ENCODE data around the gene KCNN3. TPM values are rescaled to one million over a fixed set of nuclear protein-coding genes. Genes with fewer than 3 reads are reported as not detected.

KCNN3 gene
- total RNA-seq, 4 donors from 2014 or later, result 0.24 to 2.4 (median 0.95) TPM

DNA sequence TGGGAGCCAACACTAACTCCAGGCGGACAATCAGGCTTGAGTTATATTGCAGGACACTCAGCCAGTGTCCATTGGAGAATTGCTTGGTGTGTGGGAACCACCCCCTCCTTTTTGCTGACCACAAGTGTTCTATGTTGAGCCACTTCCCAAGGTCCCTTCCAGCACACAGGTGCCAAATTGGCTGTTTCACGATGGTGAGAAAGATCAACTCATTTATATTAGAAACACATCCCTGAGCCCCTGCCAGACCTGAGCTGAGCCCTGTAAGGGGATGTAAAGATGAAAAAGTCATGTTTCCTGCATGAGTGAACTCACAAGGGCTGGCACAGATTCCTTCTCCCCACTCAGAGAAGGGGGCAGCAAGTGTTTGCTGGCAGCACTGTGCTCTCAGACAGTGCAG, 96.5 kb downstream of the KCNN3 start:
- no peak for DNase-seq (ENCODE audit: low spot score)
- TF ChIP-seq, protein P1, sequence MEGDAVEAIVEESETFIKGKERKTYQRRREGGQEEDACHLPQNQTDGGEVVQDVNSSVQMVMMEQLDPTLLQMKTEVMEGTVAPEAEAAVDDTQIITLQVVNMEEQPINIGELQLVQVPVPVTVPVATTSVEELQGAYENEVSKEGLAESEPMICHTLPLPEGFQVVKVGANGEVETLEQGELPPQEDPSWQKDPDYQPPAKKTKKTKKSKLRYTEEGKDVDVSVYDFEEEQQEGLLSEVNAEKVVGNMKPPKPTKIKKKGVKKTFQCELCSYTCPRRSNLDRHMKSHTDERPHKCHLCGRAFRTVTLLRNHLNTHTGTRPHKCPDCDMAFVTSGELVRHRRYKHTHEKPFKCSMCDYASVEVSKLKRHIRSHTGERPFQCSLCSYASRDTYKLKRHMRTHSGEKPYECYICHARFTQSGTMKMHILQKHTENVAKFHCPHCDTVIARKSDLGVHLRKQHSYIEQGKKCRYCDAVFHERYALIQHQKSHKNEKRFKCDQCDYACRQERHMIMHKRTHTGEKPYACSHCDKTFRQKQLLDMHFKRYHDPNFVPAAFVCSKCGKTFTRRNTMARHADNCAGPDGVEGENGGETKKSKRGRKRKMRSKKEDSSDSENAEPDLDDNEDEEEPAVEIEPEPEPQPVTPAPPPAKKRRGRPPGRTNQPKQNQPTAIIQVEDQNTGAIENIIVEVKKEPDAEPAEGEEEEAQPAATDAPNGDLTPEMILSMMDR (IDR thresholded peaks at IDR 0.05), result no peak
- no peak for ATAC-seq (ENCODE audit: low FRiP score)

DNA sequence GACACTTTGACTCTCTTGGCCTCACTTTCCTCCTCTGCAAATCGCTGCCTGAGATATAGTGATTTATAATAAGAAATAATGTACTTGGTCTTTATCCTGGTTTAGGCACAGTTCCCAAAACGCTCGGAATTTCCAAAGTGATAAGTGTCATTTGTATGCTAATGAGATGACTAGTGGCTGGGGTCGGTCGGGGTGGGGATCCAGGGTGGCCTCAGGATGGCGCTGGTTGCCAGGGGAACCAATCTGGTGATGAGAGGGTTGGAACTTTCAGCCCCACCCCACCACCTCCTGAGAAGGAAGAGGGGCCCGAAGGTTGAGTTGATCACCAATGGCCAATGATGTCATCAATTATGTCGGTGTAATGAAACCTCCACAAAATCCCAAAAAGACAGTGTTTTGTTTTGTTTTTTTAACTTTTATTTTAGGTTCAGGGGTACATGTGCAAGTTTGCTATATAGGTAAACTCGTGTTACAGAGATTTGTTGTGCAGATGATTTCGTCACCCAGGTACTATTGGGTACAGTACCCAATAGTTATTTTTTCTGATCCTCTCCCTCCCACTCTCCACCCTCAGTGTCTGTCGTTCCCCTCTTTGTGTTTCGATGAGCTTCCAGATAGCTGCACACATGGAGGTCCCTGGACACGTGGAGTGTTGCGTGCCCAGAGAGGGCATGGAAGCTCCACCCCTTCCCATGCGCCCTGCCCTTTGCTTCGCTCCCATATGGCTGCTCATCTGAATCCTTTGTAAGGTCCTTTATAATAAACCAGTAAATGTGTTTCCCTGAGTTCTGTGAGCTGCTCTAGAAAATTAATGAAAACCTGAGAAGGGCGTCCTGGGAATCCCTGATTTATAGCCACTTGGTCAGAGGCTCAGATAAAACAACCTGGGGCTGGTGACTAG, 97.2 kb downstream of the KCNN3 start:
- ATAC-seq (ENCODE audit: low FRiP score), result no peak
- TF ChIP-seq, protein P1 (IDR thresholded peaks at IDR 0.05), result no peak
- DNase-seq (ENCODE audit: low spot score), result no peak

DNA sequence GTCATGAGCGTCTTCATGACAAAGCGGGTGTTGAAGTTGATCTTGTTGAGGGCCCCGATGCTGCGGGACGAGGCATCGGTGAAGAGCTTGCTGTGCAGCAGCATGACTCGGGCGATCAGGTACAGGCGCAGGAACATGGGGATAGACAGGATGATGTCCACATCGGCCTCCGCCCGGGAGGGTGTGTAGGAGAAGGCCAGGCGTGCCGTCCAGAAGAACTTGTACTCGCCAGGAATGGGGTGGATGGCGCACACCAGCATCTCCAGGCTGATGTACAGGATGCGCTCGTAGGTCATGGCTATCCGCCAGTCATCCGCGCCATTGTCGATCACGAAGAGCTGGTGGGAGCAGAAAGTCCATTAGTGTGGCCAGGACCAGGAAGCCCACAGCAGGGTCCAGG, 98.0 kb downstream of the KCNN3 start:
- TF ChIP-seq, protein P1 (IDR thresholded peaks at IDR 0.05), result no peak
- no peak for DNase-seq (ENCODE audit: low spot score)
- ATAC-seq (ENCODE audit: low FRiP score), result no peak

DNA sequence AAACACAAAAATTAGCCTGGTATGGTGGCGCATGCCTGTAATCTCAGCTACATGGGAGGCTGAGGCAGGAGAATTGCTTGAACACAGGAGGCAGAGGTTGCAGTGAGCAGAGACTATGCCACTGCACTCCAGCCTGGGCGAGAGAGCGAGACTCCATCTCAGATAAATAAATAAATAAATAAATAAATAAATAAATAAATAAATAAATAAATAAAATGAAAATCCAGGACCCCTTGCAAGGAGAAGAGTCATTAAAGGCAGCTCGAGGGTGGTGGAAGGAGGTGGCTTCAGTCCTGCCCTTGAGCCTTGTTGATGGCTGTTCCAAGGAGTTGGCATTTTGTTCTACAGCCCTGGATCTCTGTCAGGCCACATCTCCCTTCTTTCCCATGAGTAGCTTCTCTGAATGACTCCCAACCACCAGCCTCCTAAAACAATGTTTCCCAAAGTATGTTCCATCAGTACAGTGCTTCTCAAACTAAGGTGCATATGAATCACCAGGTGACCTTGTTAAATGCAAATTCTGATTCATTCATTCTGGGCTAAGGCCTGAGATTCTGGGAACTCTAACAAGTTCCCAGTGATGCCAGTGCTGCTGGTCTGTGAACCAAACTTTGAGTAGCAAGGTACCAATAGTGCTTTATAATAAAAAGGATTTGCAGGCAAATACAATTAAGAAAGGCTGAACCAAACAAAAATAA, 99.0 kb downstream of the KCNN3 start:
- ATAC-seq (ENCODE audit: low FRiP score) (no peak), DNase-seq (ENCODE audit: low spot score) (no peak)
- TF ChIP-seq, protein P1 (IDR thresholded peaks at IDR 0.05), result no peak

DNA sequence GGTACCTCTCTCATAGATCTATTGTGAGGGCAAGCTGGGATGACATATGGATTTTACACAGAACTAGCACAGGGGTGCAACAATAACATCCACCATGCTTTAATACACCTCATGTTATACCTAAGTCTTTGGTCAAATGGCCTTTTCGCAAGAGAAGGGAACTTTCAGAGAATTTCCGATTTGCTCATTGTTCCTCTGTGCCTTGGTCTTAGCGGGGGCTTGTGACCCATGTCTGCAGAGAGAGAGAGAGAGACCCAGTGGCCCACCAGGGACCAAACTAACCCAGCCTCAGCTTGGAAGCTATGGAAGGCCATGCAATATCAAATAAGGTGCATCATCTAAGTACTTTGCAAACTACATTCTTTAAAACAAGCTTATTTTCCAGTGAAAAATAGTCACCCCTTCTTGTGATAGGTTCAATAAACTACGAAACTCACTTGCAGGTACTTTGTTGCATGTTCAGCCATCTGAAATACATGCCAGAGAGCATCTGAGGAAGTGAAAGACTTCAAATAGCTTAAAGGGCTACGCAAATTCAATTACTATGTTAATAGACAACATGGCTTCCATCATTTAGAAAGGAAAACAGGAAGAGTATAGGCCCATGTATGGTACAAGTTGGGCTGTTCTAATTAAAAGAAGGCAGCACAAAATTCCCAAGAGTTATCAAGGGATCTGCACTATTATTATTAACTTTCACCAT, 100.7 kb downstream of the KCNN3 start:
- ATAC-seq (ENCODE audit: low FRiP score), result no peak
- no peak for DNase-seq (ENCODE audit: low spot score)
- TF ChIP-seq, protein P1 (IDR thresholded peaks at IDR 0.05), result no peak

DNA sequence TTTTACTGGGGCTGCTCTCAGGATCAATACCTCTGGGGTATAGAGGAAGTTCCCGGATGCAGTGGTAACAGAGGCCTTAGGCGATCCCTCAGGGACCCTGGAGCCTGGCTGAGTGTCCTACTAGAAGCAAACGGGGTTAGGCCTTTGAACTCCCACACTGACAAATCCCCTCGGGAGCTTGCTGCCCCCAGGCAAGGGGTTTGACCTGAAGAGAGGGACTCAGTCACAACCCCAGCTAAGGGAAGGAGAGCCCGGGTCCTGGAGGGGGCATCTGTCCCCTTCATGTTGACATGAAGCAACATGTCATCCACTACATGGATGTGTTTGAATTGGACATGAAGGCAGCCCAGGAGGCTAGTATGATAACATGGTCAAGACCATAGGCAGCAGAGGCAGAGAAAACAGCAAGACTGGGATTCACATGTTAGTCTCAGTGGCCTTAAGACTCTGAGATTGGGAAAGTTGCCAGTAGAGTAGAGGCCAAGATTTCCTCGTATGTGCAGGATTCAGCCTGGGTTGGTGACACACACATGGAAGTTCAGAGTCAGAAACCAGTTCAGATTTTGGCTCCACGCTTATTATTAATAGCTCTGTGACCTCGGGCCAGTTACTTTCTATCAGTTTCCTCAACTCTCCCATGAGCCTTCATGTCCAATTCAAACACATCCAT, 101.5 kb downstream of the KCNN3 start:
- ATAC-seq (ENCODE audit: low FRiP score), result no peak

More for the DNA sequence above, 101.5 kb downstream of the KCNN3 start:
- TF ChIP-seq, protein P1 (IDR thresholded peaks at IDR 0.05), result no peak
- DNase-seq (ENCODE audit: low spot score), result no peak
